Stimulated activated CD8-positive, alpha-beta memory T cell treated with anti-CD3 and anti-CD28 coated beads, Interleukin-15, amount 100 ng/mL, for 48 hours (primary cell): ENCODE results near the gene F11R.
"Not testable (repeated sequence)": the region's sequence is repeated elsewhere in the genome, so short reads cannot be mapped to it uniquely, and the experiment has no call there.

Source experiments
- DNase-seq, 2 donors: peaks; one replicate each; pipeline ENCODE4 v3.0.0-alpha.2; 2020; ENCODE audit warnings: low read depth in 2 of 2

F11R gene

GRCh38 chr1:161044535-161044907, 23.6 kb upstream of the F11R start:
- DNase-seq = no peak

- no peak for DNase-seq
Measured at GRCh38 chr1:161039546-161039945, 18.6 kb upstream of the F11R start.

- no peak for DNase-seq
Measured at GRCh38 chr1:161039154-161039545, 18.2 kb upstream of the F11R start.

DNA sequence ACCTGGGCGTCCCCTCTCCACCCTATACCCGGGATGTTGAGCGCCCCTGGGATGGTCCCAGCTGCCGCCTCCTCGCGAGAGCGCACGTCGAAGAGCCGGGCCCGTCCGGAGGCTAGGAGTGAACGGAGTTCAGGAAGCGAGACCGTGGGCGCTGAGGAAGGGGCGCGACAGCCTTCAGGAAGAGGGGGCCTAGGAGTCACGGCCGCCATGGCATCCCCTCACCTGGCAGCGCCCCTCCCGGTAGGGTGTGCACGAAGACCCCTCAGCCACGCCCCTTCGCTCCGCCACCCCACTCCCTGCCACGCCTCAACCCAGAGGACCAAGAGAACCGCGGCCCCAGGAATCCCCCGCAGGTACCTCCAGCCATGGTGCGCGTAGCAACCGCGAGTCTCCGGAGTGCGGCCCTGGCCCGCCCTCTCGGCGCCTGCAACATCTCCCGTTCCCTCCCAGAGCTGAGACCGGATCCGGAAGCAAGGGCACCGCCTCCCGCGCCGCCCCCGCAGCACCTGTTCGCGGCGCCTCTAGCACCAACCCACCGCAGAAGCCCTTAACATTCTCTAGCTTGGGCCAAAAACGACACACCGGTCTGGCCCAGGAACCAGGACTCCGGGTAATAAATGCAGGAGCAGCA, 17.7 kb upstream of the F11R start, which contains the start of gene TSTD1:
TSTD1 (minus strand) TSS at position 442 of the 631 bp plus-strand sequence; CDS start at position 367, 75 bp downstream.
- peak; percentile 81 to 82 for DNase-seq

DNA sequence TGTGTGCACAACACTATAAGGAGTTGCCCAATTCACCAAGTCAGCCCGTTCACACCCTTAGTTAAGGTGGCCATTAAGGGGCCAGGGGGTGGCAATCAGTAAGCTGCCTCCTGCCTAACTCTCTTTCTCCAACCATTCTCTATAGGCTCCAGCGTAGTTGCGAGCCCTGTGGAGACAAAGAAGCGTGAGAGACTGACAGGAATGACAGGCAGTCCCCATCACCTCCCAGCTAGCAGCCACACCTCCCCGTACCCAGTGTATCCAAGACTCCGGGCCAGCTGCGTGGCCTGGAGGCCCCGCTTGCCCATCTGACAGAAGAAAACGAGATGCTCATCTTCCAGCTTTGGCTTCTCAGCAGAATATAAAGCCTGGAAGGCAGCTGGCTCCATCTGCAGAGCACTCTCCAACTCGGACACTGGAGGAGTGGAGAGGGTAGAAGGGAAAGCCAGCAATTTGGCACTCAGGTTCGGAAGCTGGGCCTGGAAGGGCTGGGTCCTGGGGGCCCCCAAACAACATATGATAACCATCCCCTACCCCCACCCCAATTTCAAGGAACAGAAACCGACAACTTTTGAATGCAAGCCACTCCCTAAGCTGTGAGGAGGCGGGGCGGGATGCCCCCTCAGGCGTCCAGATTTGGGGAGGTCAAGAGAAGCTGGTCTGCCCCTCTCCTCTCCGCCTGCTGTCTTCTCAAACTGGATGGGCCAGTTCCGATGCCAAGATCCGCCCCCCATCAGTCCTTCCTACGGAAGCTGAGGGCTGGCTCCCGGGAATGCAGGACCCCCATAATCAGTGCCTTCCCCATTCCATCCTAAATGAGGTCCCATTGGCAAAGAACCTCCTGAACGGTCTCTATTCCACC, 16.9 kb upstream of the F11R start:
- DNase-seq = no peak

DNA sequence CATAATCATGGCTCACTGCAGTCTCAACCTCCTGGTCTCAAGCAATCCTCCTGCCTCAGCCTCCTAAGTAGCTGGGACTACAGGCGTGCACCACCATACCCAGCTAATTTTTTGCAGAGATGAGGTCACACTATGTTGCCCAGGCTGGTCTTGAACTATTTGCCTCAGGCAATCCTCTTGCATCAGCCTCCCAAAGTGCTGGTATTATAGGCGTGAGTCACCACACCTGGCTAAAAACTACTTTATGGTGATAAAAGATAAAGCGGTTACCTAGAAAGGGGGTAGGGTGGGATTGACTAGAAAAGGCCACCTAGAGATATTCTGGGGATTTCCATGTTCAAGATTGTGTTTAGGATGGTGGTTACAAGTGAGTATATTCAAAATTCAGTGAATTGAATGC, 12.8 kb upstream of the F11R start:
- DNase-seq = no peak

GRCh38 chr1:161032409-161032808, 11.5 kb upstream of the F11R start:
- no peak for DNase-seq

DNA sequence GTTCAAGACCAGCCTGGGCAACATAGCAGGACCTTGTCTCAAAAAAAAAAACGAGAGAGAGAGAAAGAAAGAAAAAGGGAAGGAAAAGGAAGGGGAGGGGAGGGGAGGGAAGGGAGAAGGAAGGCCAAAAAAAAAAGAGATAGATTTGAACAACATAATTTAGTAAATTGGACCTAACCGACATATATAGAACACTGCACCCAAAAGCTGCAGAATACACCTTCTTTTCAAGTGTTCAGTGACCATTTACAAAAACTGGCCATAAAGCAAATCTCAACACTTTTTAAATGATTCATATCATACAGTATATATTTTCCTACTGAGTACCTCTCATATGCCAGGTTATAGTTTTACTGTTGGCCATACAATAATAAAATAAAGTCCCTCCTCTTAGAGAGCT, 10.9 kb upstream of the F11R start:
- DNase-seq = no peak

DNA sequence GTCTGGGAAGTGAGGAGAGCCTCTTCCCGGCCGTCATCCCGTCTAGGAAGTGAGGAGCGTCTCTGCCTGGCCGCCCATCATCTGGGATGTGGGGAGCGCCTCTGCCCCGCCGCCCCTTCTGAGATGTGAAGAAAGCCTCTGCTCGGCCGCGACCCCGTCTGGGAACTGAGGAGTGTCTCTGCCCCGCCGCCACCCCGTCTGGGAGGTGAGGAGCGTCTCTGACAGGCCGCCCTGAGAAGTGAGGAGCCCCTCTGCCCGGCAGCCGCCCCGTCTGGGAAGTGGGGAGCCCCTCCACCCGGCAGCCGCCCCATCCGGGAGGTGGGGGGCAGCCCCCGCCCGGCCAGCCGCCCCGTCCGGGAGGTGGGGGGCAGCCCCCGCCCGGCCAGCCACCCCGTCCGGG, 8.5 kb upstream of the F11R start:
- not testable (repeated sequence) for DNase-seq

- not testable (repeated sequence) for DNase-seq
Measured at GRCh38 chr1:161026954-161027353, 6.0 kb upstream of the F11R start.

- DNase-seq = not testable (repeated sequence)
Measured at GRCh38 chr1:161022432-161022831, 1.5 kb upstream of the F11R start.

DNA sequence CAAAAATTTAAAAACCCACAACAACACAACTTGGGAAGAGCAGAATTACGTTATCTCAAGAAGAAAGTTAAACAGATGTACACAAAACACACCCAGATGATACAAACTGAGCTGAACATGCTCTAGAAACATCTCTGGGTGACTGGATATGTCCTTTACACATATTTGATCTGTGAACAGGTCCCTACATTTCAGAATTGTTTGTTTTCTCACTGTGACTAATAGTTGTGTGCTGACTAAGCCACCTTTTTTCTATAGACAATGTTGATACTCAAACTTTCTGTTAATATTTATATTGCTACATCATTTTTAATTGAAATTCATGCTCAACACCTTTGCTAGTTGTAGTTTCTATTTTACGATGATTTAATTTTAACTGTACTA, 1.0 kb upstream of the F11R start:
- DNase-seq = no peak

- DNase-seq = peak; percentile 77 to 80
Measured at GRCh38 chr1:161021165-161021969, 415 bp upstream of the F11R start.

- DNase-seq = no peak
Measured at GRCh38 chr1:161019751-161020495, 1.0 kb downstream of the F11R start.

- not testable (repeated sequence) for DNase-seq
Measured at GRCh38 chr1:161019111-161019660, 1.8 kb downstream of the F11R start.

DNA sequence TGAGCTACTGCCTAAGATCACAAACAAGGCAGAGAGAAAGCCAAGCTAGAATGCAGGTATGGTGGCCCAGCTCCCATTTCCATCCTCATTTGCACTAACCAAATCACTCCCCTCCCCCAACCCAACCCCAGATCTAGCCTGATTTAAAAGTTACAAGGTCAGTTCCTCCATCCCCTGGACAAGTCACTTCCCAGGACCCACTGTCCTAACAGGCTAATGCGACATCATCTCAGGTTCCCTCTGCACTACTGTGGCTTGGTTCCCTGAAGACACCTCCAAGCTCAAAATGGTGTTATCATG, 2.4 kb downstream of the F11R start:
- DNase-seq = no peak

GRCh38 chr1:161017756-161018630, 3.0 kb downstream of the F11R start:
- DNase-seq = no peak

DNA sequence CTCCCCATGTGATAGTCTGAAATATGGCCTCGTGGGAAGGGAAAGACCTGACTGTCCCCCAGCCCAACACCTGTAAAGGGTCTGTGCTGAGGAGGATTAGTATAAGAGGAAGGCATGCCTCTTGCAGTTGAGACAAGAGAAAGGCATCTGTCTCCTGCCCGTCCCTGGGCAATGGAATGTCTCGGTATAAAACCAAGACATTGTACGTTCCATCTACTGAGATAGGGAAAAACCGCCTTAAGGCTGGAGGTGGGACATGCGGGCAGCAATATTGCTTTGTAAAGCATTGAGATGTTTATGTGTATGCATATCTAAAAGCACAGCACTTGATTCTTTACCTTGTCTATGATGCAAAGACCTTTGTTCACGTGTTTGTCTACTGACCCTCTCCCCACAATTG, 3.8 kb downstream of the F11R start:
- DNase-seq = not testable (repeated sequence)

- not testable (repeated sequence) for DNase-seq
Measured at GRCh38 chr1:161016683-161017082, 4.3 kb downstream of the F11R start.

DNA sequence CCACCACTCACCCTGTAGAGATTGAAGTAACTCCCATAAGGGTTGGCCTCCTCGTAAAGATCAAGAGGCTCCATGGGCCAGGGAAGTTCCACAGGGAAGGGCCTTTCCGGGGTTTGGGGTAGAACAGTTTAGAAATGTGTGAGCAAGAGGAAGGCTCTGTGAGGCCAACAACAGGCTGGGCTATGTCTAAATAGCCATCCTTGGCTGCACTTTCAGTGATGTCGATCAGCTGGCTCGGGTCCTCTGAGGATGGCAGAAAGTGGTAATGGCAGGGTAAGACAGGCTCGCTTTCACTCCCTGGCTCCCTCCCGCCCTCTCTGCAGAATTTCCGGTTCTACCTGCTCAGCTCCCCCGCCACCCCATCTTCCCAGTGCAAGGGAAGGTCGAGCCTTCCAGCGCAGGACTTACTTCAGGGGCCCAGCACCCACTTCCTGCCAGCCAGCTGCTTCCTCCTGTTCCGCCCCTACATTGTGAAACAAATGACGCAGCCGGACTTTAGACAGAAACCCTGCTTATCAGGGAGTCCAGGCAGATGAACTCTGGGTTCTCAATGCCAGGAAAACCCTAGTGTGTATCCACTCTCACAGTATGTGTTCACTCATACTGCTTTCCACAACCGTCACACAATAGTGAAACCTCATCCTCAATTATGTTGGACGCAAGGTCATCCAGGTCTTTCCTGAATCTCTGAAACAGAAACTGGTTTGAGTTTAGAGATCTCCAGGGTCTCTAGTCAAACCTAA, 7.3 kb downstream of the F11R start:
- DNase-seq = peak; percentile 62 to 68
